Measurements from ENCODE around the gene HAUS1.
"Not testable (repeated sequence)": the region's sequence is repeated elsewhere in the genome, so short reads cannot be mapped to it uniquely, and the experiment has no call there.

Gene HAUS1

GRCh38 chr18:46104128-46104911 is at the start of gene HAUS1:
Gene HAUS1, plus strand, starts transcription at chr18:46104385. Its CDS starts 27 bp downstream, at chr18:46104412.
- DNase-seq = peak; percentile 6 to 80

GRCh38 chr18:46054956-46055837 is 49.0 kb upstream of the HAUS1 start:
- DNase-seq = no peak

- no peak for DNase-seq
These were observed 48.4 kb upstream of the HAUS1 start for GRCh38 chr18:46055838-46056230.

DNA sequence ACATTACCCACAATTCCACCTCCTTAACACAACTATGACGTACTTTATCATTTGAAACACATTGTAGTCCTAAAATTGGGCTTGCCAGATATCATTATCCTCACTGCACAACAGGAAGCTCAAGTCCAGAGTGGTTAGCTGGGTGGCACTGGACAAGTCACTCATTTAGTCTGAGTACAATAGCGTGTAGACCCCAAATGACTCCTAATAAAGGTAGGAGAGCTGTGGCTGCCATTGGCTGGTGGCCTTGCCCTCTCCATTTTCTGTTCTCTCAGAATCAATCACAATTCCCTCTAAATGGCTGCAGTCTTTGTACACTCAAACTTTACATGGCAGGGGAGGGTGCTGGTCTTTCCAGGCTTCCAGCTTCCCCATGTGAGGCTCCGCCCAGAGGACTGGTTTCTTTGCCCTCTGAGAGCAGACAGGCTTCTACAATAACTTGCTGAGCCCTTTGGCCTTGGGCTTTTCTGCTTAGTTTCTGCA is 43.8 kb upstream of the HAUS1 start:
- no peak for DNase-seq

- DNase-seq = no peak
These were observed 42.8 kb upstream of the HAUS1 start for GRCh38 chr18:46061387-46061786.

DNA sequence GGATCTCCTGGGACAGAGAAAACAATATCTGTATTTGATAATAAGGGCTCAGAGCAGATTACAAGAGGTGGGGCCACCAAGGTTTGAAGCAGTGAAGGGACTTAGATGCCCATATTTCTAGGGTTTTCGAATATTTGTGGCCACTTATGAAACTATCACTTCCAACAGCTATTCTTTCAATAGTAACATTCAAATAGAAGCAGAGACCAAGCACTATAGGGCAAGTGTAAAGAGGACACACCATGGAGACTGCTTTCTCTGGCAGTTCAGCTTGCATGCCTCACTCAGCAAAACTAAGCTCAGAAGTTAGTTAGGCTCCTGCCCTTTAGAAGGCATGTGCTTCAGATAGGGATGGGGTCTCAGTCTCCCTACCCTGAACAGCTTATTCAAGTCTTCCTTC is 42.4 kb upstream of the HAUS1 start:
- no peak for DNase-seq

DNA sequence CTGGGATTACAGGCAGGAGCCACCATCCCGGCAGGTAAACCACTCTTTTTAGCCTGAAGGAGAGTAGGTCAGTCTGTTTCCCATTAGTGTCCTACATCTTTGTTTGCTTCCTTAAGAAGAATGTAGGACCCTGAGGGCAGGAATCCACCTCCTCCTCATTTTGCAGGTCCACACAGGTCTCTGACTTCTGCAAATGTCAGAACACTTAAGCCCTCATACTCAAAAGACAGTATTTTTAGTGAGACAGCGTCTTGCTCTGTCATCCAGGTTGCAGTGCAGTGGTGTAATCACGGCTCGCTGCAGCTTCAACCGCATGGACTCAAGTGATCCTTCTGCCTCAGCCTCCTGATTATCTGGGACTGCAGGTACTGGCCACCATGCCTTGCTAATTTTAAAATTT is 41.4 kb upstream of the HAUS1 start:
- no peak for DNase-seq

- no peak for DNase-seq
These were observed 36.7 kb upstream of the HAUS1 start for GRCh38 chr18:46067438-46068007.

GRCh38 chr18:46068763-46069162 is 35.4 kb upstream of the HAUS1 start:
- DNase-seq = no peak

DNA sequence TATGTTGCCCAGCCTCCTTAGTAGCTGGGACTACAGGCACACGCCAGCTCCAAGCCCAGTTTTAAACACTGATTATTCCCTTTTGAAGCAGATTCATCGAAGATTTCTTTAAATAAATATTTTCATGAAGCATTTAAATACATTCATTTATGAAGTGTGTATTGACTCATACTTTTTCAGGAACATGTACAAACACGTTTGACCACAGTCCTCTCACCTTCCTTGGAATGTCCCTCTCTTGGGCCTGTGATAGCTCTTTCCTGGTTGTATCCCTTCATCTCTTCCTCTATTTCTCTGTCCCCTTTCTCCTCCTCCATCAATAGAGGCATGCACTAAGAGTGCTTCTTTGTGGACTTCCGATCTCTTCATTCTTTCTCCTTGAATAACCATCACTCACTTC is 34.7 kb upstream of the HAUS1 start:
- DNase-seq = no peak

DNA sequence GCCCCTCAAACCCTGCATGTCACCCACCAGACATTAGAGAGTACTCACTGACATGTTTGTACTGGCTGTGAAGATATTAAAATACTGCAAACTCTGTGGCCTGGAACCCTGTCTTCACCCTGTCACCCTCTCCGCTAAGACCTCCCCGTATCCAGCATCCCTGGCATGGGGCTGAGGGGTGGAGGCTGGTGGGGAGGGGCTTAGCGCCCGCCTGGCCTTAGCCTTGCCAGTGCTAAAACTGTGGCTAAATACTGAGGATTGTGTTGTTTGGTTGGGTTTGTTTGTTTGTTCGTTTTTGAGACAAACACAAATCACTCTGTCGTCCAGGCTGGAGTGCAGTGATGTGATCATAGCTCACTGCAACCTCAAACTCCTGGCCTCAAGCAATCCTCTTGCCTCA is 34.0 kb upstream of the HAUS1 start:
- no peak for DNase-seq

DNA sequence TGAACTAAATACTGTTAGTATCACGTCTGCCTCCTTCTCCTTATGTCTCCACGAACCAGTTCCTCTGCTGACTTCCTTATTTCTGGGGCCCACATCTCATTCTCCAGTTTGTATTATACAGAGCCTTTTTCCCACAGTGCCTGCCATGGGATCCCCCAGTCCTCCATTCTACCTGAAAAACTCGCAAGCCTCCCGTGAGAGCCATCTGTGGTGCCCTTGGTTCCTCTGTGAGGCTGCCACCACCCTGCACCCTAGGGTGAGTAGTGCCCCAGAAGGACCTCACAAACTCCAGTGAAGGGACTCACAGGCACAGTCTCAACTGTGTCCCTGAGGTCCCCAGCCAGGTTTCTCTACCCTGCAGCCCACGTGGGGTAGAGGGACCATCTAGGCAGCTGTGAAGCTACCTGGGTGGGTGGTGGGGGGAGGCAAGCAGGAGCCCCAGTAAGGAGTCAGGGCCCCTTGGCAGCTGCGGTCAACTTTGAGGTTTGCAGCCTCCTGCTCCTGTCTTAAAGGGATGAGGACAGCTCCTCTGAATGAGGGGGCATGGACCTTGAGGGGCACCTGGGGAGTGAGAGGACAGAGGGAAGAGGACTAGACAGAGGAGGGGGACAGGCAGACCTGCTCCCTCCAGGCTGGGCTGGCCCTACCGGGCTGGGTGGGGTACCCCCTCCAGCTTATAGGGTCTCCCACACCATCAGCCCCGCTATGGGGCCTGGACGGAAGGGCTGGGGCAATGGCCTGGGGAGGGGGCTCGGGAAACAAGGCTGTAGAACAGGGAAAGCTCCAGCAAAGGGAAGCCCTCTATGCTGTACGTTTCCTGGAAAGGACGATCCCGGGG is 33.2 kb upstream of the HAUS1 start:
- DNase-seq = no peak

GRCh38 chr18:46071653-46072375 is 32.4 kb upstream of the HAUS1 start, which contains the start of gene PSTPIP2:
Gene PSTPIP2, minus strand, starts transcription at chr18:46072260. Its CDS starts 72 bp downstream, at chr18:46072188.
- no peak for DNase-seq

DNA sequence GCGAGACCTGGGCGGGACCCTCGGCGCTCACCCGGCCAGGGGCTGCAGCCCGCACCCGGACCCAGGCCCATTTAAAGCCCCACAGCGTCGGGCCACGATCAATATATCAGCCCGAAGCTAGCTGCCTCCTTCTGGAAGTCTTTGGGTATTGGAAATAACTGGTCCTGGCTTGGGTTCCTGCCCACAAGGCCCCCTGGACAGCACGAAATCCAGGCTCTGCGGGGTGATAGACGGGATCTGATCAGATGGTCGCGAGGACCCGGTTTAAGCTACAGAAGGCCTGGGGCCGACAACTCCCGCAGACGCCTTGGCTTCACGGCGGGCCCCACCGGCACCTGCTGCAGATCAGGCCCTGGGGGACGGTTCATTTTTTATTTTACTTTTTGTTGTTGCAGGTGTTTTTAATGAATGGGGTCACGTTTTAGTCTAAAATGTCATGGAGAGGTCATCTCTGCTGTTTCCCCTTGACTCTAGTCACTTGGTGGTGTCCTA is 31.8 kb upstream of the HAUS1 start:
- no peak for DNase-seq

GRCh38 chr18:46072959-46073358 is 31.2 kb upstream of the HAUS1 start:
- no peak for DNase-seq

GRCh38 chr18:46073474-46074331 is 30.5 kb upstream of the HAUS1 start:
- peak in 1 of 2 experiments; percentile 43 for DNase-seq

DNA sequence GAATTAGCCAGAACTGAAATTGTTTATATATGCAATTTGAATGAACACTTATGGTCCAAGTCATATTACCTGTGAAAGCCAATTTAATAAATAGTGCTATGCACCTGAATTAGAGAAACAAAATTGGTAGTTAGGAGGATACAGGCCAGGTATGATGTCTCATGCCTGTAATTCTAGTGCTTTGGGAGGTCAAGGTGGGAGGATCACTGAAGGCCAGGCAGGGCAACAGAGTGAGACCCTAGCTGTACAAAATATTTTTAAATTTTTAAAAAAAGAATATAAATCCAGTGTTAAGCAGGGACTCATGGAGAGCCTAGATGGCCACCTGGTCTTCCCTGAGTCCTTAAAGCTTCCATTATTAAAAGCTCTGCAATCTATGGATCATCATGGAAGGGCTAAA is 24.8 kb upstream of the HAUS1 start:
- DNase-seq = no peak

DNA sequence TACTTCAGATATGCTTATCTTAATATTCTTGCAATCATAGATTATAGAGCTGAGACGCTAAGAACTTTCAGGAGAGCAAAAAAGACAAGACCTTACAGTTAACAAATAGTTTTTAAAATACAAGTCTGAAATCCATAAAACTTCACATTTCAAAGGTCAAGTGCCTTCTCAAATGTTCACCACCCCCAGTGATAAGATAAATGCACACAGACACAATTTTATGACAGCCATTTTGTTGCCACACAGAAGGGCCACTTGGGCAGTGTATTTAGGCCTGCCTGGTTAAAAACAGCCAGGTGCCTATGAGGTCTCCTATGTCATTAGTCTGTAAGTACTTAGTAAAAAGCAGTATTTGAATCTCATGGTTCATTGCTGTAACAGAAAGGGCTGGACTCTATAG is 24.0 kb upstream of the HAUS1 start:
- no peak for DNase-seq

DNA sequence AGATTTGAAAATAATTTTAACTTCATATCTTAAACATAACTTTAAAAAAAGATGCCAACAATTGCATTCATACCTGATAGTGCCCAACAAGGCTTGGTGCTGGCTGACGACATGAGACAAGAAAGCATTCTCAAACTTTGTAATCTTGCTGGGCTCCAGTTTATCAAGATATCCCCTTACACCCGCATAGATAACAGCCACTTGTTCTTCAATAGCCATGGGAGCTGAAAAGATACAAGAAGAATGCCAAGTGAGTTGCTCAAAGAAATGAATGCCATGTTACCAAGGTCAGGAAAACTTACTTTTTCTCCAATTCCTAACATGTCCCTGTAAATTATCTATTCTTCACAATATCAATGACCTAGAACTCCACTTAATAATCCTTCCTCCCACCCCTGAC is 19.8 kb upstream of the HAUS1 start:
- no peak for DNase-seq

DNA sequence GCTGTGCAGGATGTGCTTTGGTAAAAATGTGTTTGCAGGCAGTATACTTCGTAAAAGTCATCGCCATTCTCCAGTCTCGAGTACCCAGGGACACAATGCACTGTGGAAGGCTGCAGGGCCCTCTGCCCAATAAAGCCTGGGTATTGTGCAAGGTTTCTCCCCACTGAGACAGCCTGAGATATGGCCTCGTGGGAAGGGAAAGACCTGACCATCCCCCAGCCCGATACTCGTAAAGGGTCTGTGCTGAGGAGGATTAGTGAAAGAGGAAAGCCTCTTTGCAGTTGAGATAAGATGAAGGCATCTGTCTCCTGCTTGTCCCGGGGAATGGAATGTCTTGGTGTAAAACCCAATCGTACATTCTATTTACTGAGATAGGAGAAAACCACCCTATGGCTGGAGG is 15.7 kb upstream of the HAUS1 start:
- not testable (repeated sequence) for DNase-seq

DNA sequence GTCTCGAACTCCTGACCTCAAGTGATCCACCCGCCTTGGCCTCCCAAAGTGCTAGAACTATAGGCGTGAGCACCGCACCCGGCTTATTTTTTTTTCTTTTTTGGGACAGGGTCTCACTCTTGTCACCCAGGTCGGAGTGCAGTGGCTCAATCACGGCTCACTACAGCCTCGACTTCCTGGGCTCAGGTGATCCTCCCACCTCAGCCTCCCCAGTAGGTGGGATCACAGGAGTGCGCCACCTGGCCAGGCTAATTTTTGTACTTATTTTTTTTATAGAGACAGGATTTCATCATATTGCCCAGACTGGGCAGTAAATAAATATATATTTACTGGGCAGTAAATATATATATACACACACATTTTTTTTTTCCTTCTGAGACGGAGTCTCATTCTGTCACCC is 8.7 kb upstream of the HAUS1 start:
- no peak for DNase-seq
